ENCODE measurements around the gene UBR4. TPM values are rescaled to one million over a fixed set of nuclear protein-coding genes. Genes with fewer than 3 reads are reported as not detected.

Gene UBR4
- total and polyA plus RNA-seq, 2 donors from 2014 or later: 167 to 319 TPM

- Histone ChIP-seq H3K27me3 (ENCODE audit: control insufficient read depth, insufficient read depth, low read length) (no peaks in the 10 kb centered on the region), H3K27ac (ENCODE audit: low read depth in 2 of 2, low read length in 2 of 2) (peak overlapping the region; percentile 43 to 51), H3K4me1 (ENCODE audit: control insufficient read depth in 2 of 3, insufficient read depth in 2 of 3, low read depth in 1 of 3, low read length in 3 of 3) (peaks cover 0 to 11% (median 0%) of the 10 kb centered on the region in 3 donors), H3K9me3 (ENCODE audit: control insufficient read depth in 2 of 3, insufficient read depth in 1 of 3, low read length in 3 of 3) (no peaks in the 10 kb centered on the region), H3K36me3 (ENCODE audit: control insufficient read depth in 2 of 3, insufficient read depth in 3 of 3, low read length in 3 of 3) (peaks cover 23 to 87% (median 56%) of the 10 kb centered on the region in 3 donors), H3K4me3 (ENCODE audit: low read length in 3 of 3) (peak overlapping the region in 1 of 3 donors; percentile 5), H3K9ac (ENCODE audit: low read length in 3 of 3) (no peak overlapping the region)
- DNase-seq: peak in 2 of 5 donors; percentile 44 to 48
- no peak for TF ChIP-seq CTCF (IDR thresholded peaks at IDR 0.05; ENCODE audit: borderline replicate concordance, extremely low read depth, insufficient read depth)
- intact Hi-C loops (cut with DNase I): no loop called here
- FAIRE-seq: no peak
Measured at GRCh38 chr1:19100028-19100427, 110.0 kb downstream of the UBR4 start.

GRCh38 chr1:19096990-19097389 is 113.1 kb downstream of the UBR4 start:
- H3K27me3 ChIP-seq (ENCODE audit: control insufficient read depth, insufficient read depth, low read length): no peaks in the 10 kb centered on the region
- DNase-seq (no peak), FAIRE-seq (no peak)
- no peak overlapping the region for H3K9ac ChIP-seq (ENCODE audit: low read length in 3 of 3)
- peaks cover 0 to 16% (median 11%) of the 10 kb centered on the region in 3 donors for H3K4me1 ChIP-seq (ENCODE audit: control insufficient read depth in 2 of 3, insufficient read depth in 2 of 3, low read depth in 1 of 3, low read length in 3 of 3)
- no peak for TF ChIP-seq CTCF (IDR thresholded peaks at IDR 0.05; ENCODE audit: borderline replicate concordance, extremely low read depth, insufficient read depth)
- peaks cover 31 to 92% (median 67%) of the 10 kb centered on the region in 3 donors for H3K36me3 ChIP-seq (ENCODE audit: control insufficient read depth in 2 of 3, insufficient read depth in 3 of 3, low read length in 3 of 3)
- H3K27ac ChIP-seq (ENCODE audit: low read depth in 2 of 2, low read length in 2 of 2): peak overlapping the region in 1 of 2 donors; percentile 24
- no peak overlapping the region for H3K4me3 ChIP-seq (ENCODE audit: low read length in 3 of 3)
- intact Hi-C loops (cut with DNase I): loop anchor here (10.0 kb wide), 1 partner anchor 182 kb away; no protein-coding TSS in a partner anchor
- H3K9me3 ChIP-seq (ENCODE audit: control insufficient read depth in 2 of 3, insufficient read depth in 1 of 3, low read length in 3 of 3): no peaks in the 10 kb centered on the region

DNA sequence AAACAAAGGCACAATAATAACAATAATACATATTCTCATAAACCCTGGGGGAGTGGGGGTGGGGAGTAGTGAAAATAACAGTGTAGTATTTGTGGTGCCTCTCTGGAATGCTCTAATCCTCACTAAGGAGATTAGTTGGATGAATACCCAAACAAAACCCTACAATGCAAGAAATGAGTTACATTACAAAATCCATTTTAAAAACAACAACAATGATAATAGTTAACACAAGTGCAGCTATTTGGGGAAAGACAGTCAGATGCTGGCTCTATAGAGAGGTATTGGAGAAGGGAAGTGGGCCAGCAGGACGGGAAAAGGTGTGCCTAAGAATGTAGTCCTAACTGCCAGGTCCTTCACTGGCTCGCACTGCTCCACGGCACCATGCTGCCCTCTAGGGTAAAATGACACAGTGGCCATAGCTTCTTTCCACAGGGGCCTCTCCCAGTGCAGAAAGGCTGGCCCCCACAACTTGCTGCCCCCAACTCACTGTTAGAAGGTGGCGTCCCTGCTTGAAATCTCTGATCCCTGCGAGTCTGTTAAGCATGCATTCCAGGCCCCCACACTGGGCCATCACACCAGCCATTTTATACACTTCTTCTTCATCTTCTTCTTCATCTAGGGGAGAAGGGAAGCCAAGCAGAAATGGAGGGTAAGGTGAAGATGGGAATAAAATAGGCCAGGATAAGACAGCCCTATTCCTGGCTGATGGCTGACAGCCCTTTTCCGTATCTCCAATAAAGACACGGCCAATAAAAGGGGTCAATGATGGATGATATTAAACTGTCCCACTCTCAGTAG is 113.8 kb downstream of the UBR4 start:
- no peak overlapping the region for H3K4me3 ChIP-seq (ENCODE audit: low read length in 3 of 3)
- peaks cover 0 to 18% (median 17%) of the 10 kb centered on the region in 3 donors for H3K4me1 ChIP-seq (ENCODE audit: control insufficient read depth in 2 of 3, insufficient read depth in 2 of 3, low read depth in 1 of 3, low read length in 3 of 3)
- H3K27ac ChIP-seq (ENCODE audit: low read depth in 2 of 2, low read length in 2 of 2): peak overlapping the region in 1 of 2 donors; percentile 10
- FAIRE-seq (no peak), DNase-seq (peak in 3 of 5 donors; percentile 54 to 65 (median 61))
- no peaks in the 10 kb centered on the region for H3K9me3 ChIP-seq (ENCODE audit: control insufficient read depth in 2 of 3, insufficient read depth in 1 of 3, low read length in 3 of 3)
- H3K27me3 ChIP-seq (ENCODE audit: control insufficient read depth, insufficient read depth, low read length): no peaks in the 10 kb centered on the region
- H3K36me3 ChIP-seq (ENCODE audit: control insufficient read depth in 2 of 3, insufficient read depth in 3 of 3, low read length in 3 of 3): peaks cover 33 to 94% (median 63%) of the 10 kb centered on the region in 3 donors
- intact Hi-C loops (cut with DNase I): loop anchor here (10.0 kb wide), 1 partner anchor 181 kb away; no protein-coding TSS in a partner anchor
- TF ChIP-seq CTCF (IDR thresholded peaks at IDR 0.05; ENCODE audit: borderline replicate concordance, extremely low read depth, insufficient read depth): peak; percentile 80
- no peak overlapping the region for H3K9ac ChIP-seq (ENCODE audit: low read length in 3 of 3)
